HUDEP-2 (cell line): ENCODE data around the gene USH1G.
"Not testable (repeated sequence)": the region's sequence is repeated elsewhere in the genome, so short reads cannot be mapped to it uniquely, and the experiment has no call there.

Experiments used
- DNase-seq, 76 experiments: peaks; one replicate each; lab custom pipeline; 2025; ENCODE audit not compliant: unreplicated experiment in 76 of 76; lab: John Stamatoyannopoulos, UW

The USH1G gene

GRCh38 chr17:74935585-74936469 lies 12.8 kb upstream of the USH1G start, which contains the start of gene OTOP3:
OTOP3 (plus strand) TSS chr17:74935898; CDS start chr17:74935922, 24 bp downstream.
- no peak for DNase-seq

GRCh38 chr17:74935048-74935447 lies 12.0 kb upstream of the USH1G start:
- DNase-seq, result no peak

- peak in 1 of 76 experiments; percentile 24 for DNase-seq
Observed at GRCh38 chr17:74930535-74931036, 7.5 kb upstream of the USH1G start.

GRCh38 chr17:74928786-74929185 lies 5.7 kb upstream of the USH1G start:
- DNase-seq, result no peak

- DNase-seq, result no peak
Observed at GRCh38 chr17:74925242-74925641, 2.2 kb upstream of the USH1G start.

- DNase-seq, result no peak
Observed at GRCh38 chr17:74924250-74924948, 1.3 kb upstream of the USH1G start, which contains the start of gene OTOP2. OTOP2 (plus strand) TSS chr17:74924273; CDS start chr17:74924633, 360 bp downstream.

GRCh38 chr17:74923538-74924249 lies 639 bp upstream of the USH1G start:
- peak in 56 of 76 experiments; percentile 10 to 75 (median 53) for DNase-seq

- DNase-seq, result no peak
Observed at GRCh38 chr17:74922172-74922571, 883 bp downstream of the USH1G start.

- DNase-seq, result no peak
Observed at GRCh38 chr17:74921769-74922168, 1.3 kb downstream of the USH1G start.

- DNase-seq, result no peak
Observed at GRCh38 chr17:74921026-74921681, 1.9 kb downstream of the USH1G start.

GRCh38 chr17:74920642-74921025 lies 2.4 kb downstream of the USH1G start:
- DNase-seq, result no peak

GRCh38 chr17:74920306-74920620 lies 2.8 kb downstream of the USH1G start:
- no peak for DNase-seq

GRCh38 chr17:74919440-74920305 lies 3.4 kb downstream of the USH1G start:
- DNase-seq, result peak in 39 of 76 experiments; percentile 4 to 57 (median 33)

GRCh38 chr17:74918906-74919305 lies 4.1 kb downstream of the USH1G start:
- DNase-seq, result no peak

GRCh38 chr17:74917430-74917829 lies 5.6 kb downstream of the USH1G start:
- no peak for DNase-seq

- DNase-seq, result no peak
Observed at GRCh38 chr17:74916851-74917199, 6.2 kb downstream of the USH1G start.

GRCh38 chr17:74916136-74916850 lies 6.8 kb downstream of the USH1G start:
- DNase-seq, result no peak

GRCh38 chr17:74911423-74911822 lies 11.6 kb downstream of the USH1G start:
- DNase-seq, result not testable (repeated sequence)

- DNase-seq, result not testable (repeated sequence)
Observed at GRCh38 chr17:74909097-74909496, 14.0 kb downstream of the USH1G start.
